Right lobe of liver (tissue), 6 donors: Measurements from ENCODE around the gene SPAG16. TPM values are rescaled to one million over a fixed set of nuclear protein-coding genes. Genes with fewer than 3 reads are reported as not detected.

Source experiments
- ATAC-seq, 4 donors: fragments of 200-7000 bp; cut with Tn5 transposase; one replicate each; pipeline ENCODE4 v1.9.1; 2020; ENCODE audit warnings: mild to moderate bottlenecking in 4 of 4, moderate library complexity in 4 of 4
- DNase-seq, 3 donors: peaks; one replicate each; pipeline ENCODE4 v3.0.0-alpha.2; 2020
- H3K27ac ChIP-seq, 3 donors: fragments of 200-600 bp; one replicate each; pipeline ENCODE4 v1.8.0; 2022
- H3K27me3 ChIP-seq, 2 donors: fragments of 200-600 bp; one replicate each; pipeline ENCODE4 v1.8.0; 2022
- H3K36me3 ChIP-seq, 4 donors: fragments of 200-600 bp; sonication (generic) in 1 of 4; one replicate each; pipeline versions ENCODE4 v1.5.1 to v1.8.0; 2017 to 2022; ENCODE audit warnings: control low read depth in 1 of 4
- H3K4me1 ChIP-seq, 4 donors: fragments of 200-600 bp; sonication (generic) in 1 of 4; one replicate each; pipeline versions ENCODE4 v1.5.1 to v1.8.0; 2017 to 2022; ENCODE audit warnings: control low read depth in 1 of 4
- H3K4me3 ChIP-seq, 3 donors: fragments of 200-600 bp; one replicate each; pipeline ENCODE4 v1.8.0; 2022
- H3K9me3 ChIP-seq, 4 donors: fragments of 200-600 bp; sonication (generic) in 1 of 4; one replicate each; pipeline versions ENCODE4 v1.5.1 to v1.8.0; 2017 to 2022; ENCODE audit warnings: control low read depth in 1 of 4
- POLR2A ChIP-seq: fragments of 450-650 bp; IDR thresholded peaks from one replicate; pipeline ENCODE4 v1.6.1; 2017; ENCODE audit warnings: antibody characterized with exemption, mild to moderate bottlenecking
- WGBS: methylation state at CpG from one replicate; pipeline ENCODE4 v1.1.6; 2018; ENCODE audit warnings: low coverage, low lambda C conversion rate; ENCODE audit not compliant: insufficient coverage; ENCODE audit errors: missing lambda C conversion rate; 5-methylcytosine and 5-hydroxymethylcytosine counted together
- intact Hi-C, 2 donors: fragments of 100-400 bp; cut with DNase I; formaldehyde crosslinking; loops; one replicate each; pipeline versions ENCODE4 v1.11.2 to v1.14.1; 2022
- total RNA-seq, 6 experiments: library from RNA; depleted of rRNA in 2 of 6; stranded (reverse); fragments of >200 nt in 2 of 6; fragmentation: NEBNext Ultra II Directional in 3 of 6; extraction: Animal tissue kit (Norgen Biotek cat#: 25700) in 3 of 6; gene quantifications; one replicate each; pipeline versions ENCODE4 v1.1.0 to v1.2.4, GENCODE V29; 2016 to 2023
- TF ChIP-seq, protein P1 (sequence below), 4 donors: fragments of 200-600 bp in 3 of 4; fragments of 450-650 bp in 1 of 4; IDR thresholded peaks; one replicate each; pipeline versions ENCODE4 v1.5.1 to v1.8.0; 2016 to 2022; ENCODE audit warnings: antibody characterized with exemption in 4 of 4, mild to moderate bottlenecking in 2 of 4
- donor health status: DM: no; HTN: yes; CAD: no.
- donor health status: DM: no; HTN: no; CAD: no.
- donor health status: DM: no; HTN: no; CAD: no.
- donor health status: DM: no; HTN: yes; CAD: no.
- donor health status: DM: no; HTN: yes; CAD: no.

The SPAG16 gene
- total RNA-seq, 6 experiments from 2014 or later, result 7.2 to 15.3 (median 9.0) TPM

DNA sequence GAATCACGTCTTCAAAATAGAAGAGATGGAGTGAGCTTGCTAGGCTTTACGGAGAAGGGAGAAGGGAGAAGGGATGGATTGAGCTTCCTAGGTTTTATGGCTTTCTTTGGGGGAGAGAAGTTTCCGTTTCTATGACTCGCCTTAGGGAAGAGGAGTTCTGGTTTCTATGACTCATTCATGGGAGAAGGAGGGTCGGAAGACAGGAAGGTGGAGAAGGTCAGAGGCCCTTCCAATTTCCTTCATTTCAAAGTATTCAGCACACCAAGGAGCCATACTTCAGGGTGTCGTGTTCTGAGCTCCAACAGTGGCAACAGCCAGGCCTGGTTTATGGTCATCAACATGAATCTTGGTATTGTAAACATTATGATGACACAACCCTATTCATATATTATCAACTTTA is 841.9 kb downstream of the SPAG16 start:
- Histone ChIP-seq H3K27ac (no peak overlapping the region), H3K36me3 (no peaks in the 10 kb centered on the region), H3K4me3 (no peak overlapping the region), H3K27me3 (no peaks in the 10 kb centered on the region), H3K9me3 (no peaks in the 10 kb centered on the region), H3K4me1 (no peaks in the 10 kb centered on the region)
- intact Hi-C loops, result no loop called here
- ATAC-seq (no peak), DNase-seq (no peak)
- 65% methylated on average over 6 of the region's 6 CpGs for WGBS
- no peak for TF ChIP-seq POLR2A
- TF ChIP-seq, protein P1, sequence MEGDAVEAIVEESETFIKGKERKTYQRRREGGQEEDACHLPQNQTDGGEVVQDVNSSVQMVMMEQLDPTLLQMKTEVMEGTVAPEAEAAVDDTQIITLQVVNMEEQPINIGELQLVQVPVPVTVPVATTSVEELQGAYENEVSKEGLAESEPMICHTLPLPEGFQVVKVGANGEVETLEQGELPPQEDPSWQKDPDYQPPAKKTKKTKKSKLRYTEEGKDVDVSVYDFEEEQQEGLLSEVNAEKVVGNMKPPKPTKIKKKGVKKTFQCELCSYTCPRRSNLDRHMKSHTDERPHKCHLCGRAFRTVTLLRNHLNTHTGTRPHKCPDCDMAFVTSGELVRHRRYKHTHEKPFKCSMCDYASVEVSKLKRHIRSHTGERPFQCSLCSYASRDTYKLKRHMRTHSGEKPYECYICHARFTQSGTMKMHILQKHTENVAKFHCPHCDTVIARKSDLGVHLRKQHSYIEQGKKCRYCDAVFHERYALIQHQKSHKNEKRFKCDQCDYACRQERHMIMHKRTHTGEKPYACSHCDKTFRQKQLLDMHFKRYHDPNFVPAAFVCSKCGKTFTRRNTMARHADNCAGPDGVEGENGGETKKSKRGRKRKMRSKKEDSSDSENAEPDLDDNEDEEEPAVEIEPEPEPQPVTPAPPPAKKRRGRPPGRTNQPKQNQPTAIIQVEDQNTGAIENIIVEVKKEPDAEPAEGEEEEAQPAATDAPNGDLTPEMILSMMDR (IDR thresholded peaks at IDR 0.05), result no peak

DNA sequence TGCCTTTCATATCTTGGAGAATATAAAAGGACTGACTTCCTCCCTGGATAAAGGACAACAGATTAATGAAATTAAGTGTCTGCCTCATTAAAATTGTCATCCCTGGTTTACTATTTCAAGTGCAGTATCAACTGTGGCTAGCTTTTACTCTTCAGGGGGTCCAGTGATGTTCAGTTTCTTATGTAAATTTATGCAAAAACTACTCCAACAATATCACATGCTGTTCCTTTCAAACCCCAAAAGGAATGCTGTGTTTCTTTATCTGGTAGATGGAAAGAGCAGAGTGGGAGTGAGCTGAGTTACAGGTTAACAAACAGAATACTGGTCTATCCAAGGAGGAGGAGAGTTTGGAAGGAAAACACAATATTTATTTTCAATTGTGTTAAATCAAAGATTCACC is 842.9 kb downstream of the SPAG16 start:
- H3K4me3 ChIP-seq, result no peak overlapping the region
- no peak overlapping the region for H3K27ac ChIP-seq
- no peaks in the 10 kb centered on the region for H3K36me3 ChIP-seq
- no peaks in the 10 kb centered on the region for H3K4me1 ChIP-seq
- H3K27me3 ChIP-seq, result no peaks in the 10 kb centered on the region
- ATAC-seq (no peak), DNase-seq (no peak)
- TF ChIP-seq, protein P1 (IDR thresholded peaks at IDR 0.05), result no peak
- TF ChIP-seq POLR2A, result no peak
- intact Hi-C loops, result no loop called here
- no peaks in the 10 kb centered on the region for H3K9me3 ChIP-seq

DNA sequence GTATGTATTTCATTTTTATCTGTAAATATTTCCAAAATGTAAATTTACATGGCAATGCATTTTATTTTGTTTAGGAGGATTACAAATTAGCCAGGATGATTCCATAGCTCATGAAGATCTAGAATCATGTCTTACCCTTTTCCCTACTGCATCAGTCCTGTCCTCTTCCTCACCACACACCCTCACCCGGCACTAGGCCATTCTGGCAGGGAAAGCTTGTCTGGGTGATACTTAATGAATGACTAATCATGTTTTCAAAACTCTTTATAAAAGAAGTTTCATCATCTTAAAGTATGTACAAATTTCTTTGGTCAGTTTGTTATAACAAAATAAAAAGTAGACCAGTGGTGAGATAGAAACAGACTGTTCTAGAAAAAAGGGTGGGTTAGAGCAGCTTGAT is 843.3 kb downstream of the SPAG16 start:
- DNase-seq (no peak), ATAC-seq (no peak)
- no peaks in the 10 kb centered on the region for H3K4me1 ChIP-seq
- H3K4me3 ChIP-seq, result no peak overlapping the region
- no peak overlapping the region for H3K27ac ChIP-seq
- no peak for TF ChIP-seq POLR2A
- TF ChIP-seq, protein P1 (IDR thresholded peaks at IDR 0.05), result no peak
- 56% methylated on average over 1 of the region's 1 CpG for WGBS
- no peaks in the 10 kb centered on the region for H3K9me3 ChIP-seq
- H3K27me3 ChIP-seq, result no peaks in the 10 kb centered on the region
- no peaks in the 10 kb centered on the region for H3K36me3 ChIP-seq
- intact Hi-C loops, result no loop called here

DNA sequence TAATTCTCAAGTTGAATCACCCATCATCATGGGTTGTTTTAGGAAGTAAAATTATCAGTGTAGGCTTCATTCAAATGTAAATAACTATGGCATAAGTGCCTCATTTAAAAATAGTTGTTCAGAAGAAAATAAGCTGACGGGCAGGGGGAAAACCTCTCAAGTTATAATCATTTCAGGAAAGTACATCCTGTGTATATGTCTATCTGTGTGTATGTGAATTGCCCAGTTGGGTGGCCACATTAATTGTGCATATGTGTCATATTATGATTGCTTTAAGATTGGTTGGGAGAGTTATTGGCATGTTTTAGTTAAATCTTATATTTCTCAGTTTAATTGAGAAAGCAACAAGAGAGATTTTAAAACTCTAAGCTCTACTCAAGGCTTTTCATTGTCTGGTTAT is 843.8 kb downstream of the SPAG16 start:
- Histone ChIP-seq H3K36me3 (no peaks in the 10 kb centered on the region), H3K27me3 (no peaks in the 10 kb centered on the region), H3K4me1 (no peaks in the 10 kb centered on the region), H3K9me3 (no peaks in the 10 kb centered on the region), H3K4me3 (no peak overlapping the region), H3K27ac (no peak overlapping the region)
- TF ChIP-seq, protein P1 (IDR thresholded peaks at IDR 0.05), result no peak
- no peak for TF ChIP-seq POLR2A
- intact Hi-C loops, result no loop called here
- ATAC-seq (no peak), DNase-seq (no peak)
- WGBS, result 67% methylated on average over 1 of the region's 1 CpG

DNA sequence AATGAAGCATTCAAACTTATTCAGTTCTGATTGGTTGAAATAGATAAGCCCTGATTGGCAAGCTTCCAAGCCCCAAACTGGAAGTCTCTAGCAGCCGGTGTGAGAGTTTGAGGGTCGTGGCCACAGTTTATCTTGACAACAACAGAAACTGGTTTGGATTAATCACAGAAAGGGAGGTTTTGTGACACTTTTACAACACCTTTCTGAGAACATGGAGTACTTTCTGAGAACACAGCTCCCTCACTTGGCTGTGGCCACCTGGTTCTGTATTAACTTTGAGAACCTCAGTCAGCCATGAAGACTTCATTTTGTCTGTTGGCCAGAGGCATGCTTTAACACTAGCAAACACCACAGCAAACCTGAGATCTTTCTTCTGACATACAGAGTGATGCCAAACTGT is 845.9 kb downstream of the SPAG16 start:
- DNase-seq (no peak), ATAC-seq (no peak)
- H3K36me3 ChIP-seq, result no peaks in the 10 kb centered on the region
- no peaks in the 10 kb centered on the region for H3K4me1 ChIP-seq
- TF ChIP-seq, protein P1 (IDR thresholded peaks at IDR 0.05), result no peak
- no peak for TF ChIP-seq POLR2A
- intact Hi-C loops, result no loop called here
- no peak overlapping the region for H3K4me3 ChIP-seq
- H3K27me3 ChIP-seq, result no peaks in the 10 kb centered on the region
- no peaks in the 10 kb centered on the region for H3K9me3 ChIP-seq
- WGBS, result 31% methylated on average over 2 of the region's 2 CpGs
- H3K27ac ChIP-seq, result no peak overlapping the region
